ENCODE results near the gene SLC2A4RG.

DNA sequence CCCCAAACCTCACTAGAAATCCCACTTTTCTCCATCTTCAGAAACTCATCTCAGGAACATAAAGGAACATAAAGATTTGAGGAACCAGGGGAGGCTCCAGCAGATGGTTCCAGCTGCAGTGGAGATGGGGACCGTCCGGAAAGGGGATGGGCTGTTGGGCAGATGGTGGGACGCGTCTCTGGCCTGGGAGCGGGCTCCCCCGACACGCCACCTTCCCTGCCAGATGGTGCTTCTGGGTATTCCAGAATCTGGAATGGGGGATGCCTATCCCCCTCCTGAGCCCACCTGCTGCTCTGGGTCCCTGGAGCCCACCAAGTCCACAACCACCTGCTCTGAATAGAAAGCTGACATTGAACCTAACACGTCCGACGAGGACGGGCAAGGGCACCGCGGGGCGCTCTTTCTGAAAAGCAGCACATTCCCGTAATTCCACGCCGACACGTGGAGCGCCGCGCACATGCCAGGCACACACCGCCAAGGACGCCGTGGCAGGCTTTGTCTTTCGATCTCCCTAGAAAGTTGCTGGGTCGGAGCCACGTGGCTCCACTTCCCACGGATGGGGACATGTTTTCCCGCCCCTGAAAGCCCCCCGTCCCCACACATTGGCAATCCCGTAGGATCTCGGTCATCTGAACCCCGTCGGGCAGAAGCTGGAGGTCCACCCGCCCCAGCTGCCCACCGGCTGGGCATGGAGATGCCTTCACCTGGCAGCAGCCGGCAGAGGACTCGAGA lies 27.3 kb downstream of the SLC2A4RG start:
- TF ChIP-seq POLR2A (IDR thresholded peaks at IDR 0.05) = no peak
- TF ChIP-seq, protein P1, sequence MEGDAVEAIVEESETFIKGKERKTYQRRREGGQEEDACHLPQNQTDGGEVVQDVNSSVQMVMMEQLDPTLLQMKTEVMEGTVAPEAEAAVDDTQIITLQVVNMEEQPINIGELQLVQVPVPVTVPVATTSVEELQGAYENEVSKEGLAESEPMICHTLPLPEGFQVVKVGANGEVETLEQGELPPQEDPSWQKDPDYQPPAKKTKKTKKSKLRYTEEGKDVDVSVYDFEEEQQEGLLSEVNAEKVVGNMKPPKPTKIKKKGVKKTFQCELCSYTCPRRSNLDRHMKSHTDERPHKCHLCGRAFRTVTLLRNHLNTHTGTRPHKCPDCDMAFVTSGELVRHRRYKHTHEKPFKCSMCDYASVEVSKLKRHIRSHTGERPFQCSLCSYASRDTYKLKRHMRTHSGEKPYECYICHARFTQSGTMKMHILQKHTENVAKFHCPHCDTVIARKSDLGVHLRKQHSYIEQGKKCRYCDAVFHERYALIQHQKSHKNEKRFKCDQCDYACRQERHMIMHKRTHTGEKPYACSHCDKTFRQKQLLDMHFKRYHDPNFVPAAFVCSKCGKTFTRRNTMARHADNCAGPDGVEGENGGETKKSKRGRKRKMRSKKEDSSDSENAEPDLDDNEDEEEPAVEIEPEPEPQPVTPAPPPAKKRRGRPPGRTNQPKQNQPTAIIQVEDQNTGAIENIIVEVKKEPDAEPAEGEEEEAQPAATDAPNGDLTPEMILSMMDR (IDR thresholded peaks at IDR 0.05) = no peak

Measured in lower leg skin (tissue), 3 donors.